NCI-H187 (cell line): ENCODE data around the gene PDIA3.
A peak's percentile ranks its signal among the peaks of the same experiment; 100 is the strongest.
"Not testable (repeated sequence)": the region's sequence is repeated elsewhere in the genome, so short reads cannot be mapped to it uniquely, and the experiment has no call there.

Experiments used
- DNase-seq, 2 experiments: peaks; one replicate each; lab custom pipeline; 2025; lab: John Stamatoyannopoulos, UW

PDIA3 gene

GRCh38 chr15:43746245-43746902 lies at the start of gene PDIA3:
Gene PDIA3, plus strand, starts transcription at chr15:43746438. Its CDS starts 102 bp downstream, at chr15:43746540.
- DNase-seq: peak; percentile 8 to 44

- no peak for DNase-seq
Observed at GRCh38 chr15:43702174-43702573, 44.1 kb upstream of the PDIA3 start.

- no peak for DNase-seq
Observed at GRCh38 chr15:43702701-43703424, 43.4 kb upstream of the PDIA3 start.

- not testable (repeated sequence) for DNase-seq
Observed at GRCh38 chr15:43710431-43711131, 35.7 kb upstream of the PDIA3 start.

GRCh38 chr15:43723151-43723550 lies 23.1 kb upstream of the PDIA3 start:
- no peak for DNase-seq

GRCh38 chr15:43726306-43726705 lies 19.9 kb upstream of the PDIA3 start:
- not testable (repeated sequence) for DNase-seq

GRCh38 chr15:43728053-43728725 lies 18.0 kb upstream of the PDIA3 start:
- DNase-seq: not testable (repeated sequence)

- DNase-seq: no peak
Observed at GRCh38 chr15:43735416-43735815, 10.8 kb upstream of the PDIA3 start.

- DNase-seq: not testable (repeated sequence)
Observed at GRCh38 chr15:43746903-43747309, 668 bp downstream of the PDIA3 start.

GRCh38 chr15:43748376-43748775 lies 2.1 kb downstream of the PDIA3 start:
- DNase-seq: no peak

- no peak for DNase-seq
Observed at GRCh38 chr15:43749690-43750345, 3.6 kb downstream of the PDIA3 start.

- no peak for DNase-seq
Observed at GRCh38 chr15:43751885-43752284, 5.6 kb downstream of the PDIA3 start.

GRCh38 chr15:43762824-43763223 lies 16.6 kb downstream of the PDIA3 start:
- DNase-seq: no peak

GRCh38 chr15:43763819-43764446 lies 17.7 kb downstream of the PDIA3 start:
- no peak for DNase-seq

GRCh38 chr15:43769584-43770228 lies 23.5 kb downstream of the PDIA3 start:
- no peak for DNase-seq

- DNase-seq: no peak
Observed at GRCh38 chr15:43771816-43772215, 25.6 kb downstream of the PDIA3 start.

- DNase-seq: no peak
Observed at GRCh38 chr15:43772624-43773023, 26.4 kb downstream of the PDIA3 start.

- DNase-seq: no peak
Observed at GRCh38 chr15:43774062-43774461, 27.8 kb downstream of the PDIA3 start.

GRCh38 chr15:43775411-43775965 lies 29.2 kb downstream of the PDIA3 start:
- peak; percentile 33 to 38 for DNase-seq

GRCh38 chr15:43776101-43776717 lies 30.0 kb downstream of the PDIA3 start:
- DNase-seq: peak in 1 of 2 experiments; percentile 57
